ENCODE measurements around the gene FDPS. TPM values are rescaled to one million over a fixed set of nuclear protein-coding genes. Genes with fewer than 3 reads are reported as not detected.

FDPS gene
- total and polyA plus RNA-seq, 2 experiments from 2014 or later, result 284 to 347 TPM

- no peak for DNase-seq (ENCODE audit: low spot score)
- Histone ChIP-seq H3K4me2 (peak overlapping the region; percentile 68), H2AFZ (no peak overlapping the region), H3K27me3 (peaks cover 45% of the 10 kb centered on the region), H3K4me1 (ENCODE audit: insufficient read depth) (no peaks in the 10 kb centered on the region), H3K9me3 (ENCODE audit: low read depth) (no peaks in the 10 kb centered on the region), H3K36me3 (replicated peaks; ENCODE audit: insufficient read depth, low read depth) (no peaks in the 10 kb centered on the region), H3K27ac (no peak overlapping the region), H3K9me2 (replicated peaks; ENCODE audit: insufficient read depth) (no peaks in the 10 kb centered on the region), H3K4me3 (no peak overlapping the region), H4K20me1 (ENCODE audit: insufficient read depth, poor library complexity, severe bottlenecking) (no peaks in the 10 kb centered on the region), H3K79me2 (no peaks in the 10 kb centered on the region)
- TF ChIP-seq EZH2phosphoT487 (IDR thresholded peaks at IDR 0.05; ENCODE audit: low read depth, severe bottlenecking, unreplicated experiment) (no peak), CTCF (IDR thresholded peaks at IDR 0.05; ENCODE audit: poor library complexity) (no peak), EZH2 (IDR thresholded peaks at IDR 0.05; ENCODE audit: borderline replicate concordance) (no peak)
- WGBS (ENCODE audit: low lambda C conversion rate, missing lambda C conversion rate), result 44% methylated on average over 46 of the region's 46 CpGs
Measured at GRCh38 chr1:155294520-155295182, 14.0 kb upstream of the FDPS start.

- H3K4me2 ChIP-seq, result peak overlapping the region; percentile 68
Measured at GRCh38 chr1:155295183-155295941, 13.3 kb upstream of the FDPS start.

GRCh38 chr1:155295942-155296267 lies 12.8 kb upstream of the FDPS start:
- TF ChIP-seq CTCF (IDR thresholded peaks at IDR 0.05; ENCODE audit: poor library complexity) (no peak), EZH2phosphoT487 (IDR thresholded peaks at IDR 0.05; ENCODE audit: low read depth, severe bottlenecking, unreplicated experiment) (no peak), EZH2 (IDR thresholded peaks at IDR 0.05; ENCODE audit: borderline replicate concordance) (no peak)
- peaks cover under 1% of the 10 kb centered on the region for H3K4me1 ChIP-seq (ENCODE audit: insufficient read depth)
- H3K4me3 ChIP-seq, result no peak overlapping the region
- H3K79me2 ChIP-seq, result no peaks in the 10 kb centered on the region
- 82% methylated on average over 7 of the region's 7 CpGs for WGBS (ENCODE audit: low lambda C conversion rate, missing lambda C conversion rate)
- H3K27ac ChIP-seq, result no peak overlapping the region
- H3K36me3 ChIP-seq (replicated peaks; ENCODE audit: insufficient read depth, low read depth), result no peaks in the 10 kb centered on the region
- peaks cover 45% of the 10 kb centered on the region for H3K27me3 ChIP-seq
- no peak overlapping the region for H2AFZ ChIP-seq
- no peaks in the 10 kb centered on the region for H4K20me1 ChIP-seq (ENCODE audit: insufficient read depth, poor library complexity, severe bottlenecking)
- DNase-seq (ENCODE audit: low spot score), result no peak
- no peak overlapping the region for H3K4me2 ChIP-seq
- H3K9me3 ChIP-seq (ENCODE audit: low read depth), result no peaks in the 10 kb centered on the region
- H3K9me2 ChIP-seq (replicated peaks; ENCODE audit: insufficient read depth), result no peaks in the 10 kb centered on the region

More at GRCh38 chr1:155295183-155295941, 13.3 kb upstream of the FDPS start:
- TF ChIP-seq EZH2phosphoT487 (IDR thresholded peaks at IDR 0.05; ENCODE audit: low read depth, severe bottlenecking, unreplicated experiment), result no peak
- peak; percentile 51 for TF ChIP-seq EZH2 (IDR thresholded peaks at IDR 0.05; ENCODE audit: borderline replicate concordance)
- WGBS (ENCODE audit: low lambda C conversion rate, missing lambda C conversion rate), result 9% methylated on average over 46 of the region's 47 CpGs
- Histone ChIP-seq H3K27ac (no peak overlapping the region), H3K36me3 (replicated peaks; ENCODE audit: insufficient read depth, low read depth) (no peaks in the 10 kb centered on the region), H3K27me3 (peaks cover 45% of the 10 kb centered on the region), H4K20me1 (ENCODE audit: insufficient read depth, poor library complexity, severe bottlenecking) (no peaks in the 10 kb centered on the region), H3K9me3 (ENCODE audit: low read depth) (no peaks in the 10 kb centered on the region), H3K79me2 (no peaks in the 10 kb centered on the region), H3K9me2 (replicated peaks; ENCODE audit: insufficient read depth) (no peaks in the 10 kb centered on the region), H2AFZ (no peak overlapping the region), H3K4me1 (ENCODE audit: insufficient read depth) (no peaks in the 10 kb centered on the region), H3K4me3 (no peak overlapping the region)
- no peak for DNase-seq (ENCODE audit: low spot score)

GRCh38 chr1:155296661-155297060 lies 12.0 kb upstream of the FDPS start:
- Histone ChIP-seq H3K27ac (no peak overlapping the region), H3K9me3 (ENCODE audit: low read depth) (no peaks in the 10 kb centered on the region), H3K36me3 (replicated peaks; ENCODE audit: insufficient read depth, low read depth) (no peaks in the 10 kb centered on the region), H3K4me1 (ENCODE audit: insufficient read depth) (peaks cover 6% of the 10 kb centered on the region), H3K4me2 (no peak overlapping the region), H3K4me3 (no peak overlapping the region), H2AFZ (no peak overlapping the region), H3K79me2 (no peaks in the 10 kb centered on the region), H4K20me1 (ENCODE audit: insufficient read depth, poor library complexity, severe bottlenecking) (no peaks in the 10 kb centered on the region), H3K27me3 (peaks cover 45% of the 10 kb centered on the region), H3K9me2 (replicated peaks; ENCODE audit: insufficient read depth) (no peaks in the 10 kb centered on the region)
- no peak for DNase-seq (ENCODE audit: low spot score)
- 94% methylated on average over 3 of the region's 3 CpGs for WGBS (ENCODE audit: low lambda C conversion rate, missing lambda C conversion rate)
- TF ChIP-seq EZH2phosphoT487 (IDR thresholded peaks at IDR 0.05; ENCODE audit: low read depth, severe bottlenecking, unreplicated experiment) (no peak), EZH2 (IDR thresholded peaks at IDR 0.05; ENCODE audit: borderline replicate concordance) (no peak), CTCF (IDR thresholded peaks at IDR 0.05; ENCODE audit: poor library complexity) (no peak)
